Endodermal cell (in vitro differentiated cells): Measurements from ENCODE around the gene NEIL3. TPM values are rescaled to one million over a fixed set of nuclear protein-coding genes. Genes with fewer than 3 reads are reported as not detected.

ENCODE experiments used
- DNase-seq: peaks from one replicate; pipeline ENCODE4 v3.0.0-alpha.2; 2017
- H3K27ac ChIP-seq: 2 replicates; pipeline ENCODE4 v1.5.1; 2013; ENCODE audit warnings: mild to moderate bottlenecking, low read depth, low read length, moderate library complexity
- H3K27me3 ChIP-seq: 2 replicates; pipeline ENCODE4 v1.6.1; 2013; ENCODE audit warnings: mild to moderate bottlenecking, low read length, moderate library complexity; ENCODE audit not compliant: insufficient read depth, control insufficient read depth, poor library complexity, severe bottlenecking
- H3K36me3 ChIP-seq: 2 replicates; pipeline ENCODE4 v1.7.0; 2013; ENCODE audit warnings: mild to moderate bottlenecking, low read length, moderate library complexity; ENCODE audit not compliant: control insufficient read depth, insufficient read depth
- H3K4me1 ChIP-seq: one replicate; pipeline ENCODE4 v1.7.0; 2013; ENCODE audit warnings: low read length; ENCODE audit not compliant: control insufficient read depth, insufficient read depth
- H3K4me3 ChIP-seq: 2 replicates; pipeline ENCODE4 v1.5.1; 2013; ENCODE audit warnings: mild to moderate bottlenecking, low read length, moderate library complexity
- H3K9ac ChIP-seq: 2 replicates; pipeline ENCODE4 v1.6.1; 2013; ENCODE audit warnings: mild to moderate bottlenecking, low read length, moderate library complexity; ENCODE audit not compliant: poor library complexity, severe bottlenecking; ENCODE audit errors: extremely low read depth
- H3K9me3 ChIP-seq: 2 replicates; pipeline ENCODE4 v1.6.1; 2013; ENCODE audit warnings: mild to moderate bottlenecking, low read length, moderate library complexity; ENCODE audit not compliant: control insufficient read depth
- H3K27ac Mint-ChIP-seq: 2 replicates; pipeline ENCODE4 v1.8.0; 2020; ENCODE audit warnings: mixed read lengths
- H3K27me3 Mint-ChIP-seq: 2 replicates; pipeline ENCODE4 v1.8.0; 2021; ENCODE audit warnings: mild to moderate bottlenecking, mixed read lengths; ENCODE audit not compliant: insufficient read depth
- H3K36me3 Mint-ChIP-seq: 2 replicates; pipeline ENCODE4 v1.8.0; 2020; ENCODE audit warnings: low read depth, mixed read lengths
- H3K4me1 Mint-ChIP-seq: 2 replicates; pipeline ENCODE4 v1.8.0; 2020; ENCODE audit warnings: mixed read lengths
- H3K4me3 Mint-ChIP-seq: 2 replicates; pipeline ENCODE4 v1.8.0; 2020; ENCODE audit warnings: mild to moderate bottlenecking, moderate library complexity, mixed read lengths
- H3K9me3 Mint-ChIP-seq: 2 replicates; pipeline ENCODE4 v1.8.0; 2020; ENCODE audit warnings: mild to moderate bottlenecking, mixed read lengths
- WGBS, 2 experiments: methylation state at CpG; one replicate each; pipeline versions ENCODE4 v1.1.5 to v1.1.7; 2013; ENCODE audit warnings: missing lambda C conversion rate in 2 of 2, mixed read lengths in 1 of 2; ENCODE audit not compliant: insufficient coverage in 1 of 2, insufficient read length in 1 of 2; 5-methylcytosine and 5-hydroxymethylcytosine counted together
- total RNA-seq, 2 donors: library from RNA; stranded (reverse); fragmentation: NEBNext Ultra II Directional in 1 of 2; extraction: Animal tissue kit (Norgen Biotek cat#: 25700) in 1 of 2; gene quantifications; 2 replicates in 1 of 2; 3 replicates in 1 of 2; pipeline ENCODE4 v1.2.1, GENCODE V29; 2021
- TF ChIP-seq, protein P1 (sequence below): fragments of 200-600 bp; sonication (generic); conservative IDR thresholded peaks from 2 replicates; pipeline ENCODE4 v1.5.0; 2021; ENCODE audit warnings: antibody characterized with exemption, mild to moderate bottlenecking

The NEIL3 gene
- total RNA-seq, 2 donors from 2014 or later: 9.1 to 15.1 TPM

DNA sequence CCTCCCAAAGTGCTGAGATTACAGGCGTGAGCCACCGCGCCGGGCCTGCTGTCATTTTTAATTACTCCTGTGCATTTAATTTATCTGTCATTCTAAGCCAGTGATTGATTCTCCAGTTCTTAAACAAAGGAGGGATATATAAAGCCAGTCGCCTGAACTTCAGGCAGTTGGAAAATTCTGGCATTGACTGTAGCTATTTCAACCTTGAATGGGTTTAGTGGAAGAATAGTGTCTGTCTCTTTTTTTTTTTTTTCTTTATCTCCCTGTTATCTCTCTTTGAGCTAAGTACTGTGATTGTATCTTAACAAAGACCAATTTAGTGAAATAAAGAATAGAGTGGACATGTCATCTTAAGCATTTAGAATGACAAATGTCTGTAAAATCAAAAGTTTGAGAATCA, 11.0 kb downstream of the NEIL3 start:
- Histone ChIP-seq H3K27ac (no peak overlapping the region), H3K36me3 (peaks cover 4% of the 10 kb centered on the region), H3K9me3 (no peaks in the 10 kb centered on the region), H3K27me3 (no peaks in the 10 kb centered on the region), H3K9ac (no peak overlapping the region), H3K4me1 (peaks cover 10% of the 10 kb centered on the region), H3K4me3 (no peak overlapping the region)
- Mint-ChIP-seq H3K4me3 (no peak overlapping the region), H3K9me3 (no peaks in the 10 kb centered on the region), H3K36me3 (no peaks in the 10 kb centered on the region), H3K4me1 (peaks cover 39% of the 10 kb centered on the region), H3K27me3 (no peaks in the 10 kb centered on the region), H3K27ac (peak overlapping the region; percentile 82)
- WGBS, 2 experiments: 81 to 96% methylated on average over 4 to 5 of the region's 5 CpGs
- TF ChIP-seq, protein P1, sequence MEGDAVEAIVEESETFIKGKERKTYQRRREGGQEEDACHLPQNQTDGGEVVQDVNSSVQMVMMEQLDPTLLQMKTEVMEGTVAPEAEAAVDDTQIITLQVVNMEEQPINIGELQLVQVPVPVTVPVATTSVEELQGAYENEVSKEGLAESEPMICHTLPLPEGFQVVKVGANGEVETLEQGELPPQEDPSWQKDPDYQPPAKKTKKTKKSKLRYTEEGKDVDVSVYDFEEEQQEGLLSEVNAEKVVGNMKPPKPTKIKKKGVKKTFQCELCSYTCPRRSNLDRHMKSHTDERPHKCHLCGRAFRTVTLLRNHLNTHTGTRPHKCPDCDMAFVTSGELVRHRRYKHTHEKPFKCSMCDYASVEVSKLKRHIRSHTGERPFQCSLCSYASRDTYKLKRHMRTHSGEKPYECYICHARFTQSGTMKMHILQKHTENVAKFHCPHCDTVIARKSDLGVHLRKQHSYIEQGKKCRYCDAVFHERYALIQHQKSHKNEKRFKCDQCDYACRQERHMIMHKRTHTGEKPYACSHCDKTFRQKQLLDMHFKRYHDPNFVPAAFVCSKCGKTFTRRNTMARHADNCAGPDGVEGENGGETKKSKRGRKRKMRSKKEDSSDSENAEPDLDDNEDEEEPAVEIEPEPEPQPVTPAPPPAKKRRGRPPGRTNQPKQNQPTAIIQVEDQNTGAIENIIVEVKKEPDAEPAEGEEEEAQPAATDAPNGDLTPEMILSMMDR: no peak
- DNase-seq: no peak

DNA sequence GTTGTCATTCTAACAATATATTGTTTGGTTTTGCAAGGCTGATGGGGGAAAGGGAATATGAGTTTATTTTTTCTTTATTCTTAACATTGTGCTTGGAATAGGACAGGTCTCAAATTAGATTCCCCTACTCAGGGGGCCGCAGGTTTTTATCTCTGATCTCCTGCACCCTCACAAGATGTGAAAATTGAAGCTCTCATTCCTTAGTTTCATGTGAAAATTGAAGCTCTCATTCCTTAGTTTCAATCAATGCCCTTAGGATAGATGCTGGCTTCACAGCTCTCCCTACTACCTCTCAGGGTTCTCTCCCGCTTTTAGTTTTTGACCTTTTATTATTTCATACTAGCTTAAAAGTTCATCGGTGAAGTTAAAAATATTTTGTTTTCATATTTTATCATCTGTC, 12.0 kb downstream of the NEIL3 start:
- H3K4me3 ChIP-seq: no peak overlapping the region
- no peak overlapping the region for H3K27ac ChIP-seq
- no peaks in the 10 kb centered on the region for H3K27me3 ChIP-seq
- H3K9ac ChIP-seq: no peak overlapping the region
- H3K4me1 ChIP-seq: peaks cover 10% of the 10 kb centered on the region
- H3K36me3 ChIP-seq: peaks cover 4% of the 10 kb centered on the region
- Mint-ChIP-seq H3K27me3 (no peaks in the 10 kb centered on the region), H3K36me3 (peaks cover 4% of the 10 kb centered on the region), H3K4me3 (no peak overlapping the region), H3K4me1 (peaks cover 39% of the 10 kb centered on the region), H3K27ac (peak overlapping the region; percentile 30), H3K9me3 (no peaks in the 10 kb centered on the region)
- WGBS, 2 experiments: 89 to 100% methylated on average over 1 to 3 of the region's 3 CpGs
- H3K9me3 ChIP-seq: no peaks in the 10 kb centered on the region
- no peak for DNase-seq
- TF ChIP-seq, protein P1: no peak

DNA sequence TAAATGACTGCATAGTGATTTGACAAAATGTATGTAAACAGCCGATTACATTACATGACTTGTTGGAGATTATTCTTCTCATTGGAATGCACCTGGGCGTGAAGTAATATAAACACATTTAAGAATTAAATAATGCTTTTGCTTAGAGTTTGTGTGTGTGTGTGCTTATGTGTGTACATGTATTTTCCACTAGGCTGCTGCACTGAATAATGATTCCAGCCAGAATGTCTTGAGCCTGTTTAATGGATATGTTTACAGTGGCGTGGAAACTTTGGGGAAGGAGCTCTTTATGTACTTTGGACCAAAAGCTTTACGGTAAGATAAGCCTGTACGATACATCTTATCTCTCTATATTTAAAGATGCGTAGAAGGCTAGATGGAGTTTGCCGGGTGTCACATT, 12.6 kb downstream of the NEIL3 start:
- H3K27ac Mint-ChIP-seq: peak overlapping the region; percentile 27

More for the DNA sequence above, 12.6 kb downstream of the NEIL3 start:
- Histone ChIP-seq H3K9me3 (no peaks in the 10 kb centered on the region), H3K4me1 (peaks cover 10% of the 10 kb centered on the region), H3K27ac (no peak overlapping the region), H3K36me3 (peaks cover 4% of the 10 kb centered on the region), H3K9ac (no peak overlapping the region), H3K4me3 (no peak overlapping the region), H3K27me3 (no peaks in the 10 kb centered on the region)
- peaks cover under 1% of the 10 kb centered on the region for H3K9me3 Mint-ChIP-seq
- no peak for DNase-seq
- no peaks in the 10 kb centered on the region for H3K27me3 Mint-ChIP-seq
- TF ChIP-seq, protein P1: no peak
- WGBS, 2 experiments: 99 to 100% methylated on average over 1 to 7 of the region's 7 CpGs
- H3K36me3 Mint-ChIP-seq: peaks cover 9% of the 10 kb centered on the region
- peaks cover 39% of the 10 kb centered on the region for H3K4me1 Mint-ChIP-seq
- no peak overlapping the region for H3K4me3 Mint-ChIP-seq
